Gastroesophageal sphincter (tissue), 4 donors: Measurements from ENCODE around the gene PNO1. TPM values are rescaled to one million over a fixed set of nuclear protein-coding genes. Genes with fewer than 3 reads are reported as not detected.

Experiments
- ATAC-seq: fragments of 150-250 bp; one replicate; pipeline ENCODE4 v1.9.1; 2016; ENCODE audit warnings: mild to moderate bottlenecking, moderate library complexity
- H3K27ac ChIP-seq, 4 donors: fragments of 200-600 bp; sonication (generic) in 3 of 4; 1 replicate in 3 of 4; 2 replicates in 1 of 4; pipeline ENCODE4 v1.5.1; 2016 to 2019
- H3K27me3 ChIP-seq: fragments of 200-600 bp; sonication (generic); one replicate; pipeline ENCODE4 v1.5.1; 2019
- H3K36me3 ChIP-seq, 2 donors: fragments of 200-600 bp; sonication (generic); one replicate each; pipeline ENCODE4 v1.5.1; 2019; ENCODE audit warnings: control low read depth in 1 of 2
- H3K4me1 ChIP-seq, 3 donors: fragments of 200-600 bp; sonication (generic); 1 replicate in 2 of 3; 2 replicates in 1 of 3; pipeline ENCODE4 v1.5.1; 2016 to 2019; ENCODE audit warnings: control low read depth in 2 of 3
- H3K4me3 ChIP-seq, 2 donors: fragments of 200-600 bp; sonication (generic); one replicate each; pipeline ENCODE4 v1.5.1; 2019; ENCODE audit warnings: mild to moderate bottlenecking in 1 of 2, moderate library complexity in 1 of 2
- H3K9me3 ChIP-seq, 3 donors: fragments of 200-600 bp; sonication (generic); one replicate each; pipeline ENCODE4 v1.5.1; 2017 to 2019; ENCODE audit warnings: control low read depth in 2 of 3
- EP300 ChIP-seq: sonication (generic); formaldehyde crosslinking; IDR thresholded peaks from one replicate; pipeline ENCODE4 v1.6.1; 2017; ENCODE audit warnings: antibody characterized with exemption, mild to moderate bottlenecking
- POLR2A ChIP-seq, 2 donors: fragments of 450-650 bp; IDR thresholded peaks; one replicate each; pipeline ENCODE4 v1.6.1; 2017; ENCODE audit warnings: antibody characterized with exemption in 2 of 2, mild to moderate bottlenecking in 2 of 2, moderate library complexity in 1 of 2
- POLR2AphosphoS5 ChIP-seq: sonication (generic); formaldehyde crosslinking; IDR thresholded peaks from one replicate; pipeline ENCODE4 v1.6.1; 2017; ENCODE audit warnings: antibody characterized with exemption
- WGBS, 2 donors: methylation state at CpG; one replicate each; pipeline ENCODE4 v1.1.5; 2018; ENCODE audit warnings: low coverage in 1 of 2; 5-methylcytosine and 5-hydroxymethylcytosine counted together
- total RNA-seq, 4 donors: library from RNA; depleted of rRNA; stranded (reverse); fragments of >200 nt; gene quantifications; one replicate each; pipeline ENCODE4 v1.1.0, GENCODE V29; 2016
- TF ChIP-seq, protein P1 (sequence below), 4 experiments: fragments of 200-600 bp in 2 of 4; fragments of 450-650 bp in 2 of 4; sonication (generic) in 1 of 4; IDR thresholded peaks; one replicate each; pipeline ENCODE4 v1.5.1; 2017 to 2019; ENCODE audit warnings: antibody characterized with exemption in 4 of 4, mild to moderate bottlenecking in 2 of 4, moderate library complexity in 2 of 4

Gene PNO1
- total RNA-seq, 4 donors from 2014 or later = 11.7 to 25.3 (median 19.3) TPM

GRCh38 chr2:68135448-68136320, 22.0 kb upstream of the PNO1 start:
- no peaks in the 10 kb centered on the region for H3K4me1 ChIP-seq
- 72 to 79% methylated on average over 6 to 7 of the region's 7 CpGs for WGBS, 2 donors
- H3K27me3 ChIP-seq = no peaks in the 10 kb centered on the region
- H3K4me3 ChIP-seq = no peak overlapping the region
- peaks cover 0 to 85% of the 10 kb centered on the region in 2 donors for H3K36me3 ChIP-seq
- ATAC-seq = no peak
- no peak overlapping the region for H3K27ac ChIP-seq
- TF ChIP-seq POLR2AphosphoS5 (no peak), EP300 (no peak), POLR2A (IDR thresholded peaks at IDR 0.05) (no peak)
- TF ChIP-seq, protein P1, sequence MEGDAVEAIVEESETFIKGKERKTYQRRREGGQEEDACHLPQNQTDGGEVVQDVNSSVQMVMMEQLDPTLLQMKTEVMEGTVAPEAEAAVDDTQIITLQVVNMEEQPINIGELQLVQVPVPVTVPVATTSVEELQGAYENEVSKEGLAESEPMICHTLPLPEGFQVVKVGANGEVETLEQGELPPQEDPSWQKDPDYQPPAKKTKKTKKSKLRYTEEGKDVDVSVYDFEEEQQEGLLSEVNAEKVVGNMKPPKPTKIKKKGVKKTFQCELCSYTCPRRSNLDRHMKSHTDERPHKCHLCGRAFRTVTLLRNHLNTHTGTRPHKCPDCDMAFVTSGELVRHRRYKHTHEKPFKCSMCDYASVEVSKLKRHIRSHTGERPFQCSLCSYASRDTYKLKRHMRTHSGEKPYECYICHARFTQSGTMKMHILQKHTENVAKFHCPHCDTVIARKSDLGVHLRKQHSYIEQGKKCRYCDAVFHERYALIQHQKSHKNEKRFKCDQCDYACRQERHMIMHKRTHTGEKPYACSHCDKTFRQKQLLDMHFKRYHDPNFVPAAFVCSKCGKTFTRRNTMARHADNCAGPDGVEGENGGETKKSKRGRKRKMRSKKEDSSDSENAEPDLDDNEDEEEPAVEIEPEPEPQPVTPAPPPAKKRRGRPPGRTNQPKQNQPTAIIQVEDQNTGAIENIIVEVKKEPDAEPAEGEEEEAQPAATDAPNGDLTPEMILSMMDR (IDR thresholded peaks at IDR 0.05) = no peak
- H3K9me3 ChIP-seq = no peaks in the 10 kb centered on the region

DNA sequence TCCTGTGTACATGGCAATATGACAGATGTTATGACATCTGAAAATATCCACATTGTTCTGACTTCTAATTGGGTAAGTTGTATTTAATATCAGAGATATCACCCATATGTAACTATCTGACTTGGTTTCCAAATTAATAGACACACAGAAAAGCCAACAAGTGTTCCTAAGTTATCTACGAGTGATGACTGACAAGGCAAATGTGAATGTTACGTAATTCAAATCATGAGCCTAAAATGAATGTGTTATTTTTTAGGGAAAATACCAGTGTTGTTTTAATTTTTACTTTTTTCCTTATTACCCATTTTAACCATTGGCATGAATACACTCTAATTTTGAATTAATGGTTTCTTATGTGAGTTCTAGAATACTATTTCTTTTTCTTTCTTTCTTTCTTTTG, 15.8 kb upstream of the PNO1 start:
- 95 to 100% methylated on average over 2 of the region's 2 CpGs for WGBS, 2 donors
- no peaks in the 10 kb centered on the region for H3K9me3 ChIP-seq
- peaks cover 0 to 58% of the 10 kb centered on the region in 2 donors for H3K36me3 ChIP-seq
- no peaks in the 10 kb centered on the region for H3K4me1 ChIP-seq
- H3K4me3 ChIP-seq = no peak overlapping the region
- no peak overlapping the region for H3K27ac ChIP-seq
- no peak for ATAC-seq
- H3K27me3 ChIP-seq = no peaks in the 10 kb centered on the region
- TF ChIP-seq POLR2AphosphoS5 (no peak), EP300 (no peak), POLR2A (IDR thresholded peaks at IDR 0.05) (no peak)
- TF ChIP-seq, protein P1 (IDR thresholded peaks at IDR 0.05) = no peak

DNA sequence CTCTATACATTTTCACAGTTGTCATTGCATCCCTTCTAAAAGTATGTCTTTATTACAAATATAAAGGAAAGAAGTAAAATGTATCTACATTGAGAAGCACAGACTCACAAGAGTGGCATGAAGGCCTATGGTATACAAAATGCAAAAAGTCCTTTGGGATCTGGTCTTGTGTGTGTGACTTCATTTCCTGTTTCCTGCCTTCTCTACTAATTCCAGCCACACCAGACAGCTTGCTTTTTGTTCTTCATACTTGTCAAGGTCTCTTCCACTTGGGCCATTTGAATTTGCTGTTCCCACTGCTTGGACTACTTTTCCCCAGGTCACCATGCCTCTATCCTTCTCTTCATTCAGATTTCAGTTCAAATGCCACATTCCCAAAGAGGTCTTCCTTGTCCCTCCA, 6.7 kb upstream of the PNO1 start:
- Histone ChIP-seq H3K4me1 (peaks cover 0 to 13% (median 0%) of the 10 kb centered on the region in 3 donors), H3K27ac (no peak overlapping the region), H3K9me3 (no peaks in the 10 kb centered on the region), H3K4me3 (no peak overlapping the region), H3K27me3 (no peaks in the 10 kb centered on the region), H3K36me3 (no peaks in the 10 kb centered on the region)
- TF ChIP-seq POLR2AphosphoS5 = no peak
- TF ChIP-seq POLR2A (IDR thresholded peaks at IDR 0.05) = no peak
- TF ChIP-seq, protein P1 (IDR thresholded peaks at IDR 0.05) = no peak
- TF ChIP-seq EP300 = no peak
- no peak for ATAC-seq

DNA sequence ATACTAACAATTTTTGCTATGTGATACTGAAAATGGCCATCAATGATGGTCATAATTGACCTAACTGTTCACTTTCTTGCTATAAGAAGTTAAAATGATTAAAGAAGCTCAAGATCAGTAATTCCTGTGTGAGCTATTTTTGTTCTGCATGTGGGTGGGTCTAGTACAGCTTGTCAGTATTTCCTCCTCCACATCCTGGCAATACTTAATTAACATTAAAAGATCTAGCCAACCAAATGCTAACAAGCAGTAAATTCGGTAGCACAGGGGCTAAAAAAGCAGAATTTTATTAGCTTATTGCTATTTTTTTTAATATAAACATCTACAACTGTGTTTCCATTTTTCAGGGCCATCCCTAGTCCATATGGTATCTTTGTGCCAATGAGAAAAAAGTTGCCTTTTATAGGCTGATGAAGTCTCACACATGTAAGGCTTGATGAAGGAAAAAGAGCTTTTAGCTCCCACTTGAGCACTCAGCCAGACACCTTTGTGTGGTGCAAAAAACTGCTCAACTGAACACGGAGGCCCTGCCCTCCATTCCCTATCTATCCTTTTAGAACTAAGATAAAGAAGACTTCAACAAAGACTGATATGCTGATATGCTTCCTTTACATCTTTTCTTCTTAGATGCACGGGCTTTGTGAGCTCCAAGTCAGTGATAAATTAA, 4.9 kb upstream of the PNO1 start:
- no peak for TF ChIP-seq POLR2AphosphoS5
- TF ChIP-seq POLR2A (IDR thresholded peaks at IDR 0.05) = no peak
- TF ChIP-seq, protein P1 (IDR thresholded peaks at IDR 0.05) = no peak
- TF ChIP-seq EP300 = no peak
- no peaks in the 10 kb centered on the region for H3K27me3 ChIP-seq
- H3K4me1 ChIP-seq = peaks cover 0 to 21% (median 6%) of the 10 kb centered on the region in 3 donors
- H3K4me3 ChIP-seq = no peak overlapping the region
- H3K36me3 ChIP-seq = no peaks in the 10 kb centered on the region
- no peak for ATAC-seq
- H3K27ac ChIP-seq = peak overlapping the region in 1 of 4 donors; percentile 1
- H3K9me3 ChIP-seq = no peaks in the 10 kb centered on the region
- 21 to 43% methylated on average over 1 to 2 of the region's 3 CpGs for WGBS, 2 donors
